ENCODE measurements around the gene UFC1. TPM values are rescaled to one million over a fixed set of nuclear protein-coding genes. Genes with fewer than 3 reads are reported as not detected.

The UFC1 gene
- total and polyA plus RNA-seq, 12 donors = 43.0 to 142 (median 74.9) TPM

DNA sequence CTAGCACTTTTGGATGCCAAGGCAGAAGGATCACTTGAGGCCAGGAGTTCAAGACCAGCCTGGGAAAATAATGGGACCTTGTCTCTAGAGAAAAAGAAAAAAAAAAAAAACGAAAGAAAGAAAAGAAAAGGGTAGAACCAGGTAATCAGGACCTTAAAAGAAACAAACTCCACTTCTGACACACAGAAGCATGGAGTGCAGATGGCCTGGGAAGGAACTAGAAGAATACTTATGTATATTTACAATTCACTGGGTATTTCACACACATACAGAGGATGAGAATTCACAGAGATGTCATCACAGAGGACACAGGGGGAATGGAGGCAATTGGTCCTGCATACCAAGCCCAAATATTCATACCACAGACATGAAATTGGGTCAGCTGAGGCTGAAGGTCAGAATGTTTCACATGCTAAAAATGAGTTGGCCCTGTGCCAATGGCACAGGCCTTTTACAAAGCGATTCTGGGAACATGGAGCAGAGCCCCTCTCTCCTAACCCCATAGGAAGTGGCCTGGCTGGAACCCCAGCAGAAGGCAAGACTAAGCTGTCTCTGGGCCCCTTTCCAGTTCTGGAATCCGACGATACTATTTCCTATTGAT is 19.1 kb downstream of the UFC1 start:
- peaks cover 0 to 85% (median 29%) of the 10 kb centered on the region in 9 donors for H3K36me3 ChIP-seq
- H3K9me3 ChIP-seq = no peaks in the 10 kb centered on the region
- intact Hi-C loops (cut with DNase I) = no loop called here
- WGBS, 2 donors = 24% methylated on average over 4 of the region's 4 CpGs
- H3K4me3 ChIP-seq = no peak overlapping the region
- ATAC-seq (peak in 1 of 8 donors; percentile 13), DNase-seq (peak in 1 of 2 donors; percentile 54)
- H3K4me1 ChIP-seq = peaks cover 3 to 48% (median 36%) of the 10 kb centered on the region in 9 donors
- H3K27me3 ChIP-seq = no peaks in the 10 kb centered on the region
- peak overlapping the region in 9 of 10 donors; percentile 32 to 70 (median 56) for H3K27ac ChIP-seq
- TF ChIP-seq, protein P1, sequence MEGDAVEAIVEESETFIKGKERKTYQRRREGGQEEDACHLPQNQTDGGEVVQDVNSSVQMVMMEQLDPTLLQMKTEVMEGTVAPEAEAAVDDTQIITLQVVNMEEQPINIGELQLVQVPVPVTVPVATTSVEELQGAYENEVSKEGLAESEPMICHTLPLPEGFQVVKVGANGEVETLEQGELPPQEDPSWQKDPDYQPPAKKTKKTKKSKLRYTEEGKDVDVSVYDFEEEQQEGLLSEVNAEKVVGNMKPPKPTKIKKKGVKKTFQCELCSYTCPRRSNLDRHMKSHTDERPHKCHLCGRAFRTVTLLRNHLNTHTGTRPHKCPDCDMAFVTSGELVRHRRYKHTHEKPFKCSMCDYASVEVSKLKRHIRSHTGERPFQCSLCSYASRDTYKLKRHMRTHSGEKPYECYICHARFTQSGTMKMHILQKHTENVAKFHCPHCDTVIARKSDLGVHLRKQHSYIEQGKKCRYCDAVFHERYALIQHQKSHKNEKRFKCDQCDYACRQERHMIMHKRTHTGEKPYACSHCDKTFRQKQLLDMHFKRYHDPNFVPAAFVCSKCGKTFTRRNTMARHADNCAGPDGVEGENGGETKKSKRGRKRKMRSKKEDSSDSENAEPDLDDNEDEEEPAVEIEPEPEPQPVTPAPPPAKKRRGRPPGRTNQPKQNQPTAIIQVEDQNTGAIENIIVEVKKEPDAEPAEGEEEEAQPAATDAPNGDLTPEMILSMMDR (IDR thresholded peaks at IDR 0.05) = no peak

DNA sequence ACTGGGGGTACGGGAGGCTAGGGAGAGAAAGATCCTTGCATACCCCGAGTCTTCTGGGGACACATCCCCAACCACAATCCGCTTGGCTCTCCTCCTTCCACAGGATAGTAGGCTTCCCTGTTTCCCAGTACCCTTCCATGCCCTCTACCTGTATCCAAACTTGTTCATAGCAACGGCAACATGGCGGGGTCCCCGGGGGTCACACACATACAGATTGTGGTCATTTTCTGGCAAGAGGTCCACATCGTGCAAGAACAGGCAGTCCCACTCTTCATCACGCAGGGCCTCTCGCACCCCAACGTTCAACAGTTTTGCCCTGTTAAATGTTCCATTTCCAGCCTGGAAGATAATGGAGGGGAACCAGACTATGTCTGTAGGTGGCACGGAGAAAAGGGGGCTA is 19.9 kb downstream of the UFC1 start:
- intact Hi-C loops (cut with DNase I) = no loop called here
- WGBS, 2 donors = 93% methylated on average over 11 of the region's 11 CpGs
- Histone ChIP-seq H3K27ac (peak overlapping the region in 8 of 10 donors; percentile 32 to 70 (median 57)), H3K9me3 (no peaks in the 10 kb centered on the region), H3K4me3 (no peak overlapping the region), H3K36me3 (peaks cover 0 to 77% (median 29%) of the 10 kb centered on the region in 9 donors), H3K4me1 (peaks cover 3 to 51% (median 36%) of the 10 kb centered on the region in 9 donors), H3K27me3 (no peaks in the 10 kb centered on the region)
- ATAC-seq (no peak), DNase-seq (no peak)
- TF ChIP-seq, protein P1 (IDR thresholded peaks at IDR 0.05) = no peak

DNA sequence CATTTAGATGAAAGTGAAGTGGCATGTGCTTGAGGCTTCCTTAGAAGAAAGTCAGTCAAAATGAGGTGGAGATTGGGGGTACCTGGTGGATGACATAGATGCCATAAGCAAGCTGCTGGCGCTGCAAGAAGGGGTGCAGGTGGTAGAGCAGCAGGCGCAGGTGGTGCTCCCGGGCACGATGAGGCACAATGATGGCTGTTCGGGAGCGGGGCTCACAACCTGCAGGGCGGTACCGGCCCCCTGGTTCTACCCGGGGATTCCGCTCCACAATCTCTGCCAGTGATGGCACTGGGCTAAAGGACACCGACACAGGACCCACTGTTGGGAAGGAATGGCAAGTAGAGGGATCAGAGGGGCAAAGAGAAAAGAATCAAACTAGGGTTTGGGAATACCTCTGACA is 21.1 kb downstream of the UFC1 start:
- H3K36me3 ChIP-seq = peaks cover 0 to 65% (median 29%) of the 10 kb centered on the region in 9 donors
- no peaks in the 10 kb centered on the region for H3K9me3 ChIP-seq
- intact Hi-C loops (cut with DNase I) = no loop called here
- no peak overlapping the region for H3K4me3 ChIP-seq
- no peaks in the 10 kb centered on the region for H3K27me3 ChIP-seq
- H3K27ac ChIP-seq = peak overlapping the region in 1 of 10 donors; percentile 11
- peaks cover 3 to 51% (median 36%) of the 10 kb centered on the region in 9 donors for H3K4me1 ChIP-seq
- TF ChIP-seq, protein P1 (IDR thresholded peaks at IDR 0.05) = no peak
- ATAC-seq = no peak
- no peak for DNase-seq
- 96 to 97% methylated on average over 11 of the region's 11 CpGs for WGBS, 2 donors

DNA sequence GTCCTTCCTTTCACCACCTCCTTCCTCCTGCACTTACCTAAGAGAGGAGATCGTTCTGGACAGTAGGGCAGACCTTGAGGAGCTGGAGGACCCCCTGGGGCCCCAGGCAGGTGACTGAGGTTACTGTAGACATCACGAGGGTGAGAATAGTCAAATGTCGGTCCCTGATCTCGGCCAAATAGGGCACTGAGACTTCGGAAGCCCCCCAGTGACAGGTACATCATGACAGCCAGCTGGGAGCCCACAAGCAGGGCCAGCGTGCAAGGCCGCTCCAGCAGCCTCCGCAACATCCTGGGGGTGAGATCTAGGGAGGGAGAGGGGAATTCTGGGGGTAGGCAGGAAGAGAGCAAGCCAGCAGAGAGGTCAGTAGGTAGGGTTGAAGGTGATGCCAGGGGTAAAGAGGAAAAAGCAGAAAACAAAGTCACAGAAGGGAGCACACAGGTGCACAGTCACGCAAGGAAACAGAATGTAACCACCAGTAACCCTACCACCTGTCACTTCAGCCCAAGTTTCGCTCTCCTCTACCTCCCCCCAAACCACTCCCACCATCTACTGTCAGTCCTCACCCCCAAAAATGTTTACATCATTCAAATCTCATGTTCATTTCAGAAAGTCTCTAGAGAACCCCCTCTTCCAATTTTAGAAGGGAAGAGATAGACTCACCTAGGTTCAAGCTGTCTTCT is 22.1 kb downstream of the UFC1 start:
- ATAC-seq (no peak), DNase-seq (no peak)
- TF ChIP-seq, protein P1 (IDR thresholded peaks at IDR 0.05) = no peak
- peaks cover 0 to 55% (median 22%) of the 10 kb centered on the region in 9 donors for H3K36me3 ChIP-seq
- H3K9me3 ChIP-seq = no peaks in the 10 kb centered on the region
- intact Hi-C loops (cut with DNase I) = no loop called here
- no peaks in the 10 kb centered on the region for H3K27me3 ChIP-seq
- peaks cover 3 to 51% (median 36%) of the 10 kb centered on the region in 9 donors for H3K4me1 ChIP-seq
- peak overlapping the region in 6 of 10 donors; percentile 84 to 93 (median 90) for H3K27ac ChIP-seq
- H3K4me3 ChIP-seq = peak overlapping the region in 8 of 10 donors; percentile 60 to 89 (median 72)
- 86 to 90% methylated on average over 10 of the region's 10 CpGs for WGBS, 2 donors
